ENCODE results near the gene ATN1.

ATN1 gene

DNA sequence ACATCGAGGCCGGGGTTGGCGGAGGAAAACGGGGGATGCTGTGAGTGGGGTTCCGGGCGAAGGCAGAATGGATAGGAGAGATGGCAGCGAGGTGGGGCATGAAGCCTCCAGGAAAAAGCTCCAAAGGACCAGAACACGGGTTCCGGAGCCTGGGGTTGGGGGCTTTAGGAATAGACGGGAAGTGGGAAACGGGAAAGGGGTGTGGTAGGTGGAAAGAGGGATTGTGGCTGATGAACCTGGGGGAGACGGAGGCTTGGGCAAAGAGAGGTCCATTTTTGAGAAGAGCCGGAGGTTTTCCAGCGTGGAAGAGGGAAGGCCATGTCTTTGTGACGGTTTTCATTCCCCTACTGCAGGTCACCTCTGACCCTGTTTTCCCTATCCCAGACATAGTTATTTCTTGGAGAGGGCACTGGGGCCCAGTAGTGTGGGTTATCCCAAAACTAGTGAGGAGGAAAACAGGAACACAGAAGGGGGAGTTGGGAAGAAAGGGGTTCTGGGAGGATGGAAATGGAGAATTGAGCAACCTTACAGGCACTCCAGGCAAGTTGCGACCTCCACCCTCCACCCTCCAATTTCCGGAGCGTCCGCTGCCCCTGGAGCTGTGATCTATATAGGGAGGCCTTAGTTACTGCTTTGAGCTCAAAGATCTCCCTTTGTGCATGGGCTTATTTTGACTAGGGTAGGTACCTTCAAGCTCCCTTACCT lies 1.1 kb downstream of the ATN1 start (continued):
- TF ChIP-seq, protein P1, sequence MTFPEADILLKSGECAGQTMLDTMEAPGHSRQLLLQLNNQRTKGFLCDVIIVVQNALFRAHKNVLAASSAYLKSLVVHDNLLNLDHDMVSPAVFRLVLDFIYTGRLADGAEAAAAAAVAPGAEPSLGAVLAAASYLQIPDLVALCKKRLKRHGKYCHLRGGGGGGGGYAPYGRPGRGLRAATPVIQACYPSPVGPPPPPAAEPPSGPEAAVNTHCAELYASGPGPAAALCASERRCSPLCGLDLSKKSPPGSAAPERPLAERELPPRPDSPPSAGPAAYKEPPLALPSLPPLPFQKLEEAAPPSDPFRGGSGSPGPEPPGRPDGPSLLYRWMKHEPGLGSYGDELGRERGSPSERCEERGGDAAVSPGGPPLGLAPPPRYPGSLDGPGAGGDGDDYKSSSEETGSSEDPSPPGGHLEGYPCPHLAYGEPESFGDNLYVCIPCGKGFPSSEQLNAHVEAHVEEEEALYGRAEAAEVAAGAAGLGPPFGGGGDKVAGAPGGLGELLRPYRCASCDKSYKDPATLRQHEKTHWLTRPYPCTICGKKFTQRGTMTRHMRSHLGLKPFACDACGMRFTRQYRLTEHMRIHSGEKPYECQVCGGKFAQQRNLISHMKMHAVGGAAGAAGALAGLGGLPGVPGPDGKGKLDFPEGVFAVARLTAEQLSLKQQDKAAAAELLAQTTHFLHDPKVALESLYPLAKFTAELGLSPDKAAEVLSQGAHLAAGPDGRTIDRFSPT (tag by site-specific recombination; IDR thresholded peaks at IDR 0.05) = no peak
- TF ChIP-seq ZNF391 (tag by site-specific recombination; IDR thresholded peaks at IDR 0.05; ENCODE audit: borderline replicate concordance, low read depth) (no peak), ZBTB7A (tag by site-specific recombination; IDR thresholded peaks at IDR 0.05; ENCODE audit: low read depth) (peak; percentile 56; the same call in 1 of the 2 replicates), ZNF202 (tag by site-specific recombination; IDR thresholded peaks at IDR 0.05; ENCODE audit: borderline replicate concordance) (no peak), ZNF571 (tag by site-specific recombination; IDR thresholded peaks at IDR 0.05) (no peak), SETDB1 (IDR thresholded peaks at IDR 0.05; ENCODE audit: insufficient read length, low read length) (no peak), ZNF548 (tag by site-specific recombination; IDR thresholded peaks at IDR 0.05) (no peak), ZNF677 (tag by site-specific recombination; IDR thresholded peaks at IDR 0.05) (no peak), ZNF629 (tag by site-specific recombination; IDR thresholded peaks at IDR 0.05) (no peak), ZNF169 (tag by site-specific recombination; IDR thresholded peaks at IDR 0.05) (no peak), GLI4 (tag by site-specific recombination; IDR thresholded peaks at IDR 0.05) (no peak), ZNF433 (tag by site-specific recombination; IDR thresholded peaks at IDR 0.05; ENCODE audit: low read depth) (no peak), ZNF416 (tag by site-specific recombination; IDR thresholded peaks at IDR 0.05) (no peak), ZSCAN16 (tag by site-specific recombination; IDR thresholded peaks at IDR 0.05) (no peak), MZF1 (tag by site-specific recombination; IDR thresholded peaks at IDR 0.05; ENCODE audit: borderline replicate concordance) (no peak), ZNF560 (tag by site-specific recombination; IDR thresholded peaks at IDR 0.05; ENCODE audit: borderline replicate concordance) (no peak), ZNF157 (tag by site-specific recombination; IDR thresholded peaks at IDR 0.05) (no peak), ZNF777 (tag by site-specific recombination; IDR thresholded peaks at IDR 0.05; ENCODE audit: borderline replicate concordance) (no peak), ZFP69B (tag by site-specific recombination; IDR thresholded peaks at IDR 0.05) (no peak), IKZF3 (tag by site-specific recombination; IDR thresholded peaks at IDR 0.05) (peak; percentile 88)
- TF ChIP-seq, protein P2, sequence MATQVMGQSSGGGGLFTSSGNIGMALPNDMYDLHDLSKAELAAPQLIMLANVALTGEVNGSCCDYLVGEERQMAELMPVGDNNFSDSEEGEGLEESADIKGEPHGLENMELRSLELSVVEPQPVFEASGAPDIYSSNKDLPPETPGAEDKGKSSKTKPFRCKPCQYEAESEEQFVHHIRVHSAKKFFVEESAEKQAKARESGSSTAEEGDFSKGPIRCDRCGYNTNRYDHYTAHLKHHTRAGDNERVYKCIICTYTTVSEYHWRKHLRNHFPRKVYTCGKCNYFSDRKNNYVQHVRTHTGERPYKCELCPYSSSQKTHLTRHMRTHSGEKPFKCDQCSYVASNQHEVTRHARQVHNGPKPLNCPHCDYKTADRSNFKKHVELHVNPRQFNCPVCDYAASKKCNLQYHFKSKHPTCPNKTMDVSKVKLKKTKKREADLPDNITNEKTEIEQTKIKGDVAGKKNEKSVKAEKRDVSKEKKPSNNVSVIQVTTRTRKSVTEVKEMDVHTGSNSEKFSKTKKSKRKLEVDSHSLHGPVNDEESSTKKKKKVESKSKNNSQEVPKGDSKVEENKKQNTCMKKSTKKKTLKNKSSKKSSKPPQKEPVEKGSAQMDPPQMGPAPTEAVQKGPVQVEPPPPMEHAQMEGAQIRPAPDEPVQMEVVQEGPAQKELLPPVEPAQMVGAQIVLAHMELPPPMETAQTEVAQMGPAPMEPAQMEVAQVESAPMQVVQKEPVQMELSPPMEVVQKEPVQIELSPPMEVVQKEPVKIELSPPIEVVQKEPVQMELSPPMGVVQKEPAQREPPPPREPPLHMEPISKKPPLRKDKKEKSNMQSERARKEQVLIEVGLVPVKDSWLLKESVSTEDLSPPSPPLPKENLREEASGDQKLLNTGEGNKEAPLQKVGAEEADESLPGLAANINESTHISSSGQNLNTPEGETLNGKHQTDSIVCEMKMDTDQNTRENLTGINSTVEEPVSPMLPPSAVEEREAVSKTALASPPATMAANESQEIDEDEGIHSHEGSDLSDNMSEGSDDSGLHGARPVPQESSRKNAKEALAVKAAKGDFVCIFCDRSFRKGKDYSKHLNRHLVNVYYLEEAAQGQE (tag by site-specific recombination; IDR thresholded peaks at IDR 0.05) = no peak
- TF ChIP-seq, protein P3, sequence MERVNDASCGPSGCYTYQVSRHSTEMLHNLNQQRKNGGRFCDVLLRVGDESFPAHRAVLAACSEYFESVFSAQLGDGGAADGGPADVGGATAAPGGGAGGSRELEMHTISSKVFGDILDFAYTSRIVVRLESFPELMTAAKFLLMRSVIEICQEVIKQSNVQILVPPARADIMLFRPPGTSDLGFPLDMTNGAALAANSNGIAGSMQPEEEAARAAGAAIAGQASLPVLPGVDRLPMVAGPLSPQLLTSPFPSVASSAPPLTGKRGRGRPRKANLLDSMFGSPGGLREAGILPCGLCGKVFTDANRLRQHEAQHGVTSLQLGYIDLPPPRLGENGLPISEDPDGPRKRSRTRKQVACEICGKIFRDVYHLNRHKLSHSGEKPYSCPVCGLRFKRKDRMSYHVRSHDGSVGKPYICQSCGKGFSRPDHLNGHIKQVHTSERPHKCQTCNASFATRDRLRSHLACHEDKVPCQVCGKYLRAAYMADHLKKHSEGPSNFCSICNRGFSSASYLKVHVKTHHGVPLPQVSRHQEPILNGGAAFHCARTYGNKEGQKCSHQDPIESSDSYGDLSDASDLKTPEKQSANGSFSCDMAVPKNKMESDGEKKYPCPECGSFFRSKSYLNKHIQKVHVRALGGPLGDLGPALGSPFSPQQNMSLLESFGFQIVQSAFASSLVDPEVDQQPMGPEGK (tag by site-specific recombination; IDR thresholded peaks at IDR 0.05) = 0 out of 2 replicates have a peak, but pooled peaks have one; percentile 80
- TF ChIP-seq, protein P4, sequence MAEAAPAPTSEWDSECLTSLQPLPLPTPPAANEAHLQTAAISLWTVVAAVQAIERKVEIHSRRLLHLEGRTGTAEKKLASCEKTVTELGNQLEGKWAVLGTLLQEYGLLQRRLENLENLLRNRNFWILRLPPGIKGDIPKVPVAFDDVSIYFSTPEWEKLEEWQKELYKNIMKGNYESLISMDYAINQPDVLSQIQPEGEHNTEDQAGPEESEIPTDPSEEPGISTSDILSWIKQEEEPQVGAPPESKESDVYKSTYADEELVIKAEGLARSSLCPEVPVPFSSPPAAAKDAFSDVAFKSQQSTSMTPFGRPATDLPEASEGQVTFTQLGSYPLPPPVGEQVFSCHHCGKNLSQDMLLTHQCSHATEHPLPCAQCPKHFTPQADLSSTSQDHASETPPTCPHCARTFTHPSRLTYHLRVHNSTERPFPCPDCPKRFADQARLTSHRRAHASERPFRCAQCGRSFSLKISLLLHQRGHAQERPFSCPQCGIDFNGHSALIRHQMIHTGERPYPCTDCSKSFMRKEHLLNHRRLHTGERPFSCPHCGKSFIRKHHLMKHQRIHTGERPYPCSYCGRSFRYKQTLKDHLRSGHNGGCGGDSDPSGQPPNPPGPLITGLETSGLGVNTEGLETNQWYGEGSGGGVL (tag by site-specific recombination; IDR thresholded peaks at IDR 0.05) = peak; percentile 3; the same call in 1 of the 2 replicates
- TF ChIP-seq, protein P5, sequence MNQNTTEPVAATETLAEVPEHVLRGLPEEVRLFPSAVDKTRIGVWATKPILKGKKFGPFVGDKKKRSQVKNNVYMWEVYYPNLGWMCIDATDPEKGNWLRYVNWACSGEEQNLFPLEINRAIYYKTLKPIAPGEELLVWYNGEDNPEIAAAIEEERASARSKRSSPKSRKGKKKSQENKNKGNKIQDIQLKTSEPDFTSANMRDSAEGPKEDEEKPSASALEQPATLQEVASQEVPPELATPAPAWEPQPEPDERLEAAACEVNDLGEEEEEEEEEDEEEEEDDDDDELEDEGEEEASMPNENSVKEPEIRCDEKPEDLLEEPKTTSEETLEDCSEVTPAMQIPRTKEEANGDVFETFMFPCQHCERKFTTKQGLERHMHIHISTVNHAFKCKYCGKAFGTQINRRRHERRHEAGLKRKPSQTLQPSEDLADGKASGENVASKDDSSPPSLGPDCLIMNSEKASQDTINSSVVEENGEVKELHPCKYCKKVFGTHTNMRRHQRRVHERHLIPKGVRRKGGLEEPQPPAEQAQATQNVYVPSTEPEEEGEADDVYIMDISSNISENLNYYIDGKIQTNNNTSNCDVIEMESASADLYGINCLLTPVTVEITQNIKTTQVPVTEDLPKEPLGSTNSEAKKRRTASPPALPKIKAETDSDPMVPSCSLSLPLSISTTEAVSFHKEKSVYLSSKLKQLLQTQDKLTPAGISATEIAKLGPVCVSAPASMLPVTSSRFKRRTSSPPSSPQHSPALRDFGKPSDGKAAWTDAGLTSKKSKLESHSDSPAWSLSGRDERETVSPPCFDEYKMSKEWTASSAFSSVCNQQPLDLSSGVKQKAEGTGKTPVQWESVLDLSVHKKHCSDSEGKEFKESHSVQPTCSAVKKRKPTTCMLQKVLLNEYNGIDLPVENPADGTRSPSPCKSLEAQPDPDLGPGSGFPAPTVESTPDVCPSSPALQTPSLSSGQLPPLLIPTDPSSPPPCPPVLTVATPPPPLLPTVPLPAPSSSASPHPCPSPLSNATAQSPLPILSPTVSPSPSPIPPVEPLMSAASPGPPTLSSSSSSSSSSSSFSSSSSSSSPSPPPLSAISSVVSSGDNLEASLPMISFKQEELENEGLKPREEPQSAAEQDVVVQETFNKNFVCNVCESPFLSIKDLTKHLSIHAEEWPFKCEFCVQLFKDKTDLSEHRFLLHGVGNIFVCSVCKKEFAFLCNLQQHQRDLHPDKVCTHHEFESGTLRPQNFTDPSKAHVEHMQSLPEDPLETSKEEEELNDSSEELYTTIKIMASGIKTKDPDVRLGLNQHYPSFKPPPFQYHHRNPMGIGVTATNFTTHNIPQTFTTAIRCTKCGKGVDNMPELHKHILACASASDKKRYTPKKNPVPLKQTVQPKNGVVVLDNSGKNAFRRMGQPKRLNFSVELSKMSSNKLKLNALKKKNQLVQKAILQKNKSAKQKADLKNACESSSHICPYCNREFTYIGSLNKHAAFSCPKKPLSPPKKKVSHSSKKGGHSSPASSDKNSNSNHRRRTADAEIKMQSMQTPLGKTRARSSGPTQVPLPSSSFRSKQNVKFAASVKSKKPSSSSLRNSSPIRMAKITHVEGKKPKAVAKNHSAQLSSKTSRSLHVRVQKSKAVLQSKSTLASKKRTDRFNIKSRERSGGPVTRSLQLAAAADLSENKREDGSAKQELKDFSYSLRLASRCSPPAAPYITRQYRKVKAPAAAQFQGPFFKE (tag by site-specific recombination; IDR thresholded peaks at IDR 0.05; ENCODE audit: borderline replicate concordance) = no peak
